Measurements from ENCODE around the gene INTS6. TPM values are rescaled to one million over a fixed set of nuclear protein-coding genes. Genes with fewer than 3 reads are reported as not detected.

INTS6 gene
- total RNA-seq, 1 experiment from 2014 or later: 45.5 TPM

DNA sequence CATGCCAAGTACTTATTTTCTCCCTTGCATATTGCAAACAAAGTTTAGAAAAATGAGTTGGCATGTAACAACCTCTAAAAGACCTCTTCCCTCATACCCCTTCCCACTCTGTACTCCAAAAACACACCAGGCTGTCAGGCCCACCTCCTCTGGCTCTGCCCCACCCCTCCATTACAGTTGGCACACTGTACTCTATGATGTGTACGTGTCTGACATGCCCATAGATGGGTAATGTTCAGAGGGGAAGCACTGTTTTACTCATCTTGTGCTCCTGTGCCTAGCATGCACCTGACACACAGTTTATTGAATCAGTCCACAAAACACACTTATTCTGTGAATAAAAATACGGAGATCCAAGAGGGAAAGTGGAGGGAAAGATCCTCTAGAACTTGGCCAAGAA is 67.7 kb downstream of the INTS6 start:
- H3K4me3 ChIP-seq: no peak overlapping the region
- H4K20me1 ChIP-seq (ENCODE audit: insufficient read depth): peaks cover 18% of the 10 kb centered on the region
- intact Hi-C loops (cut with micrococcal nuclease; ENCODE audit: unreplicated experiment): no loop called here
- H3K9me3 ChIP-seq (ENCODE audit: insufficient read depth, low read depth): no peaks in the 10 kb centered on the region
- H3K27ac ChIP-seq: no peak overlapping the region
- no peaks in the 10 kb centered on the region for H3K9me2 ChIP-seq (ENCODE audit: insufficient read depth)
- POLR2A ChIA-PET (ENCODE audit: unreplicated experiment): no interaction called here
- peaks cover 18% of the 10 kb centered on the region; the same call in 1 of the 2 replicates for H3K36me3 ChIP-seq (ENCODE audit: low read depth)
- CTCF ChIA-PET: no interaction called here
- no peaks in the 10 kb centered on the region for H3K27me3 ChIP-seq (ENCODE audit: insufficient read depth, low read depth)
- no peak overlapping the region for H2AFZ ChIP-seq
- no TSS peak for BruUV-seq (replicated peaks)
- peaks cover 13% of the 10 kb centered on the region for H3K79me2 ChIP-seq (ENCODE audit: low read depth)
- no peak overlapping the region for H3K4me2 ChIP-seq
- H3K4me1 ChIP-seq (replicated peaks; ENCODE audit: insufficient read depth): no peaks in the 10 kb centered on the region
- TF ChIP-seq, protein P1, sequence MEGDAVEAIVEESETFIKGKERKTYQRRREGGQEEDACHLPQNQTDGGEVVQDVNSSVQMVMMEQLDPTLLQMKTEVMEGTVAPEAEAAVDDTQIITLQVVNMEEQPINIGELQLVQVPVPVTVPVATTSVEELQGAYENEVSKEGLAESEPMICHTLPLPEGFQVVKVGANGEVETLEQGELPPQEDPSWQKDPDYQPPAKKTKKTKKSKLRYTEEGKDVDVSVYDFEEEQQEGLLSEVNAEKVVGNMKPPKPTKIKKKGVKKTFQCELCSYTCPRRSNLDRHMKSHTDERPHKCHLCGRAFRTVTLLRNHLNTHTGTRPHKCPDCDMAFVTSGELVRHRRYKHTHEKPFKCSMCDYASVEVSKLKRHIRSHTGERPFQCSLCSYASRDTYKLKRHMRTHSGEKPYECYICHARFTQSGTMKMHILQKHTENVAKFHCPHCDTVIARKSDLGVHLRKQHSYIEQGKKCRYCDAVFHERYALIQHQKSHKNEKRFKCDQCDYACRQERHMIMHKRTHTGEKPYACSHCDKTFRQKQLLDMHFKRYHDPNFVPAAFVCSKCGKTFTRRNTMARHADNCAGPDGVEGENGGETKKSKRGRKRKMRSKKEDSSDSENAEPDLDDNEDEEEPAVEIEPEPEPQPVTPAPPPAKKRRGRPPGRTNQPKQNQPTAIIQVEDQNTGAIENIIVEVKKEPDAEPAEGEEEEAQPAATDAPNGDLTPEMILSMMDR (conservative IDR thresholded peaks at IDR 0.05): no peak
- TF ChIP-seq EZH2 (IDR thresholded peaks at IDR 0.05; ENCODE audit: low read depth): no peak
- no peak for DNase-seq
- H3F3A ChIP-seq (ENCODE audit: insufficient read depth, low read depth): 0 out of 2 replicates have a peak, but pooled peaks cover 6% of the 10 kb centered on the region

DNA sequence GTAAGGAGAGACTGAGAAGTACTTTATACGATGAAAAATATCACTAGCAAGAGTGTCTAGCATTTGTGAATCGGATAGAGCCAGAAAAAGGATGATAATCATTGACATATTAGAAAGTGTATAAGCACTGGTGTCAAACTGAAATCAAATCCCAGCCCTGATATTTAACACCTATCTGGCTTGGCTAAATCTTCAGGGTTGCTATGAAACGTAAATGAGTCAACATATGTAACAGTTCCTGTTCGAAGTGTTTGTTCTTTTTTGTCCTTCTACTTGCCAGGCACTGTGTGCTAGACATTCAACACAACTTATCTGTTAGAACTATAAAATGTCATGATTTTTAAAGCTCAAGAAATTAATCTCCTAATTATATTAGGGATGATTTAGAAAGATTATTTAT is 72.6 kb downstream of the INTS6 start:
- H3F3A ChIP-seq (ENCODE audit: insufficient read depth, low read depth): 0 out of 2 replicates have a peak, but pooled peaks cover 6% of the 10 kb centered on the region
- no peak overlapping the region for H3K27ac ChIP-seq
- TF ChIP-seq EZH2 (IDR thresholded peaks at IDR 0.05; ENCODE audit: low read depth): no peak
- TF ChIP-seq, protein P1 (conservative IDR thresholded peaks at IDR 0.05): no peak
- peaks cover 29% of the 10 kb centered on the region for H3K36me3 ChIP-seq (ENCODE audit: low read depth)
- H3K4me3 ChIP-seq: no peak overlapping the region
- peak in 1 of 2 experiments; percentile 38 for DNase-seq
- H2AFZ ChIP-seq: no peak overlapping the region
- H3K9me3 ChIP-seq (ENCODE audit: insufficient read depth, low read depth): no peaks in the 10 kb centered on the region
- BruUV-seq (replicated peaks): no TSS peak
- H3K27me3 ChIP-seq (ENCODE audit: insufficient read depth, low read depth): no peaks in the 10 kb centered on the region
- H3K4me2 ChIP-seq: no peak overlapping the region
- peaks cover 10% of the 10 kb centered on the region for H4K20me1 ChIP-seq (ENCODE audit: insufficient read depth)
- H3K4me1 ChIP-seq (replicated peaks; ENCODE audit: insufficient read depth): no peaks in the 10 kb centered on the region
- POLR2A ChIA-PET (ENCODE audit: unreplicated experiment): no interaction called here
- peaks cover 4% of the 10 kb centered on the region; the same call in 1 of the 2 replicates for H3K79me2 ChIP-seq (ENCODE audit: low read depth)
- no peaks in the 10 kb centered on the region for H3K9me2 ChIP-seq (ENCODE audit: insufficient read depth)
- CTCF ChIA-PET: no interaction called here
- intact Hi-C loops (cut with micrococcal nuclease; ENCODE audit: unreplicated experiment): no loop called here

GRCh38 chr13:51373451-51373850 is 79.4 kb downstream of the INTS6 start:
- no peaks in the 10 kb centered on the region for H3K79me2 ChIP-seq (ENCODE audit: low read depth)
- H3K4me2 ChIP-seq: no peak overlapping the region
- intact Hi-C loops (cut with micrococcal nuclease; ENCODE audit: unreplicated experiment): no loop called here
- TF ChIP-seq, protein P1 (conservative IDR thresholded peaks at IDR 0.05): no peak
- no peak for TF ChIP-seq EZH2 (IDR thresholded peaks at IDR 0.05; ENCODE audit: low read depth)
- ChIA-PET POLR2A (ENCODE audit: unreplicated experiment) (no interaction called here), CTCF (no interaction called here)
- H3K9me3 ChIP-seq (ENCODE audit: insufficient read depth, low read depth): no peaks in the 10 kb centered on the region
- no TSS peak for BruUV-seq (replicated peaks)
- H2AFZ ChIP-seq: no peak overlapping the region
- H3K9me2 ChIP-seq (ENCODE audit: insufficient read depth): no peaks in the 10 kb centered on the region
- H3K4me3 ChIP-seq: no peak overlapping the region
- no peaks in the 10 kb centered on the region for H3K27me3 ChIP-seq (ENCODE audit: insufficient read depth, low read depth)
- DNase-seq: no peak
- H4K20me1 ChIP-seq (ENCODE audit: insufficient read depth): 0 out of 2 replicates have a peak, but pooled peaks cover 4% of the 10 kb centered on the region
- no peaks in the 10 kb centered on the region for H3F3A ChIP-seq (ENCODE audit: insufficient read depth, low read depth)
- H3K27ac ChIP-seq: no peak overlapping the region
- no peaks in the 10 kb centered on the region for H3K4me1 ChIP-seq (replicated peaks; ENCODE audit: insufficient read depth)
- H3K36me3 ChIP-seq (ENCODE audit: low read depth): peaks cover 30% of the 10 kb centered on the region
